Astrocyte of the cerebellum (primary cell): ENCODE measurements around the gene CRYGN.
A peak's percentile ranks its signal among the peaks of the same experiment; 100 is the strongest.

Experiments used
- DNase-seq: peaks from one replicate; pipeline ENCODE4 v3.0.0-alpha.2; 2011; ENCODE audit warnings: low read depth
- H3K4me3 ChIP-seq: 2 replicates; pipeline ENCODE4 v1.5.1; 2011; ENCODE audit warnings: mild to moderate bottlenecking, low read depth, low read length, moderate library complexity
- in situ Hi-C: cut with HindIII; loops from 2 replicates; pipeline ENCODE4 v1.10.0; 2017; ENCODE audit warnings: low sequenced_read_pairs
- TF ChIP-seq, protein P1 (sequence below): IDR thresholded peaks from 2 replicates; pipeline ENCODE4 v1.5.1; 2012; ENCODE audit warnings: low read length, low read depth, moderate library complexity, mild to moderate bottlenecking; ENCODE audit errors: missing control alignments

Gene CRYGN

DNA sequence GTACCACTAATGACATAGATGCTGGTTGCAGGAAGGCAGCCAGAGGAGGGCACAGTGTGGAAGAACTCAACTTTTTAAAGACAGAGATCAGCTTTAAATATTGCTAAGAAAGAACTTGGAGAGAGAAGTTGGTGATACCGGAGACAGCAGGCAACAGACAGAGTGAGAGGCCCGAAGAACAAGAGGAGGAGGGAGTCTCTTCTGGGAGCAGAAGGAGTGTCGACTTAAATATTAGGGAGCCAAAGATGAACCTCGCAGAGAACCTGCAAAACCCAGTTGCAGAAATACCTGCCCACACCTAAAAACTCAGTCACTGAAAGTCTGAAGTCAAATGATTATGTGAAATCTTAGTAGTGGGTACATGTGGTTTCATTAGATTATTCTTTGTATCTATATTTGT, 26.7 kb downstream of the CRYGN start:
- TF ChIP-seq, protein P1, sequence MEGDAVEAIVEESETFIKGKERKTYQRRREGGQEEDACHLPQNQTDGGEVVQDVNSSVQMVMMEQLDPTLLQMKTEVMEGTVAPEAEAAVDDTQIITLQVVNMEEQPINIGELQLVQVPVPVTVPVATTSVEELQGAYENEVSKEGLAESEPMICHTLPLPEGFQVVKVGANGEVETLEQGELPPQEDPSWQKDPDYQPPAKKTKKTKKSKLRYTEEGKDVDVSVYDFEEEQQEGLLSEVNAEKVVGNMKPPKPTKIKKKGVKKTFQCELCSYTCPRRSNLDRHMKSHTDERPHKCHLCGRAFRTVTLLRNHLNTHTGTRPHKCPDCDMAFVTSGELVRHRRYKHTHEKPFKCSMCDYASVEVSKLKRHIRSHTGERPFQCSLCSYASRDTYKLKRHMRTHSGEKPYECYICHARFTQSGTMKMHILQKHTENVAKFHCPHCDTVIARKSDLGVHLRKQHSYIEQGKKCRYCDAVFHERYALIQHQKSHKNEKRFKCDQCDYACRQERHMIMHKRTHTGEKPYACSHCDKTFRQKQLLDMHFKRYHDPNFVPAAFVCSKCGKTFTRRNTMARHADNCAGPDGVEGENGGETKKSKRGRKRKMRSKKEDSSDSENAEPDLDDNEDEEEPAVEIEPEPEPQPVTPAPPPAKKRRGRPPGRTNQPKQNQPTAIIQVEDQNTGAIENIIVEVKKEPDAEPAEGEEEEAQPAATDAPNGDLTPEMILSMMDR: no peak
- no peak for DNase-seq
- no peak overlapping the region for H3K4me3 ChIP-seq
- in situ Hi-C loops: no loop called here

DNA sequence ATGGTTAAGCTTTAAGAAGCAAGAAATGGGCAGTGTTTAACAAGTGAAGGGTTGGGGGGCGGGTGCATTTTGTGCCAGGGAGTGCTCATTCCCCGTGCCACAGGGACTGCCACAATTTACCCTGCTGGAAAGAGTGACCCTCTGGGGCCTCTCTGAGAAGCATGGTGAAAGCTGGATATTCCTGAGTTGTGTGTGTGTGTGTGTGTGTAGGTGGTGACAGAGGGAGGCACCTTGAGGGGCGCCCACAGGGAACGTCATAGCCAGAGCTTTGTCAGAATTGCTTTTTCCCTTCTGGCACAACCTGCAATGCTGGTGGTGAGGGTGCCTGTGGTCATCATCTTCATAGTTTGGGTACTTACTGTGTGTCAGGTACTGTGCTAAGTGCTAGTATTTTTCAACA, 27.6 kb downstream of the CRYGN start:
- in situ Hi-C loops: no loop called here
- TF ChIP-seq, protein P1: no peak
- H3K4me3 ChIP-seq: no peak overlapping the region
- no peak for DNase-seq

DNA sequence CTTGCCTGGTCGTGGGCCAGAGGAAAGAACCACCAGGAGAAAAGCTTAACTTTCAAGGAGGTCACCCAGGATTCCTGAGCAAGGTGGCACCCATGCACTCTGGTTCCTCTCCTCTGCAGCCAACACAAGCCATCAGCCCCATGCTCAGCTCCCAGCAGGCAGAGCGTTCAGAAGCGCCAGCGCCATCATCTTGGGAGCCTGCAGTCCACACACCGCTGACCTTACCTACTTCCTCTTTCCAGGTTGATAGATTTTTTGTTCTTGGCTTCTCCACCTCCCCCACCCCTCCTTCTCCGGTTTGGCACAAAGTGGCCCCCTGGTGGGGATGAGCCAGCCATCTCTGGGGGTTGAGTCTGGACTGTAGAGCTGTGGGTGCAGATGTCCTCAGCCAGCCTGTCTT, 28.4 kb downstream of the CRYGN start:
- no peak overlapping the region for H3K4me3 ChIP-seq
- in situ Hi-C loops: no loop called here
- no peak for DNase-seq
- TF ChIP-seq, protein P1: no peak

DNA sequence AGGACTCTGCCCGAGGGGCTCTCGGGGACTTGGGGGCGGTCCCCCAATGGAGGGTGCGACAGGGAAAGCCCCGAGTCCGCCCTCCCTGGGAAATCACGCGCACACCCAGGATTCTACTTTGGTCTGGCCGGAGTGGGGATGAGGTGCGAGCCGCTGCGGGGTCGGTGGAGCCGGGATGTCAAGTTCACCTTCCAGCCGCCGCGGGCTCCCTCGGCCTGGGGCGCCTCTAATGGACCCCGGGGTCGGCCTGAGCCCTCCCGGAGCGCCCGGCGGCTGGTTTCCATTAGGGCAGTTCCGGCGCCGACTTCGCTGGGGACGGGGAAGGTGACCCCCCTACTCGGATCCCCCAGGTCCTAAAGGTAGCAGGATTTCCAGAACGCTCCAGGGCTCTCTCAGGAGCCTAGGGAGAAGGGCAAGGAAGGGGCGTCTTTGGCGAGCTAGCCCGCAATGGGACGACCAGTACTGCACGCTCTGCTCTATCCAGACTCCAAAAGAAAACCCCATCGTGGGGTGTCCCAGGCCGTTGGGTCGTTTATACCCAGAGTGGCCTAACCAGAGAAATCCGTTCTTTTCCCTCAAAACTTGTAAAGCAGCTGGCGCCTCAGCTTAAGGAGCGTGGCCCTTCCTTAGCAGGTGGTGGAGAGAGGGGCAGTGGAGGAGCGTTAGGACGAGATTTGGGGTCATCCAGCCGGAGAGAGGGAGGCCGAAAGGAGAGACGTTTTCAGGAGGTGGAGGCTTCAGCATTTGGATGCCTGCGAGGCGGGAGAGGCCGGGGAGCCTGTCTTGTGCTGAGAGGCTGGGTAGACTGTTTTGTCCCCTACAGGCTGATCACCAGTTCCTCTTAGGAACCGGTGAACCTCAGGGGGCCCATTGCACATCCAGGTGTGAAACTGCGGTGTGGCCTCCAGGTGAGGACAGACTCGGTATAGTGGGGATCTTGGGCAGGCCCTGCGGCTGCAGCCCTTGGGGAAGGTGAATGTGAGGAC, 29.2 kb downstream of the CRYGN start:
- in situ Hi-C loops: no loop called here
- peak overlapping the region; percentile 57 for H3K4me3 ChIP-seq
- DNase-seq: no peak
- TF ChIP-seq, protein P1: no peak

DNA sequence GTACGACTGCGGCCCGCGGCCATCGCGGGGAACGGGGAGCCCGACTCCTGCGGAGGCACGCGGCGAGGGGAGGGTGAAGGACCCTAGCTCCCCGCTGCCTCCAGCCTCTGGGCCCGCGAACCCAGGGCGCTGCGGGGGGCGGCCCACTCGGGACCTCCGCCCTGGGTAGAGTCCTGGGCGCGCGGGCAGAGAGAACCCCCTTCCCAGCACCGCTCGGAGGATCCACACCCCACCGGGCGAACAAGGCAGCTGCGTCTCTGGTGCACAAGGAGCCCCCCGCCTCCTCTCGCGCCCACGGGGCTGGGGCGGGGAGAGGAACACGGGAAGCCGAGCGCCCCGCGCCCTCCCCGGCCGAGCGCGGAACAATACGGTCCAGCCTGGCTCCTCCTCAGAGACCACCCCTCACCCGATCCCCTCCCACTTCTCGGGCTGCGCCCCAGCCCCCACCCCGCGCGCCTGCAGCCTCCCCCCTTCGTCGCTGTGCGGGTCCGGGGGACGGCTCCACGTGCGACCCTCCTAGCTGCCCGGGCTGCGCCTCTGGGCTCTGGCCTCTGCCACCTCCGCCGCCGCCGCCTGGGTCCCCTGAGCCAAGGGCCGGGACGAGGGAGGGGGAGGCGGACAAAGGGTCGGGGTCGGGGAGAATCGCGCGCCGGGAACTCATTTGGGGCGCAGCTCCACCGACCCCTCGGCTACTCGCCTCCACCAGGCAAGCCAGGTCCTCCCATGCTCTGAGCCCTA, 30.1 kb downstream of the CRYGN start, which contains the start of gene WDR86:
TSS of gene WDR86 (minus strand) at position 372 of the 738 bp plus-strand sequence. CDS start 449 bp downstream, outside the sequence.
- peak within 1 kb of the TSS; percentile 57 for H3K4me3 ChIP-seq
- no peak for DNase-seq
- in situ Hi-C loops: no loop called here
- TF ChIP-seq, protein P1: peak; percentile 9

DNA sequence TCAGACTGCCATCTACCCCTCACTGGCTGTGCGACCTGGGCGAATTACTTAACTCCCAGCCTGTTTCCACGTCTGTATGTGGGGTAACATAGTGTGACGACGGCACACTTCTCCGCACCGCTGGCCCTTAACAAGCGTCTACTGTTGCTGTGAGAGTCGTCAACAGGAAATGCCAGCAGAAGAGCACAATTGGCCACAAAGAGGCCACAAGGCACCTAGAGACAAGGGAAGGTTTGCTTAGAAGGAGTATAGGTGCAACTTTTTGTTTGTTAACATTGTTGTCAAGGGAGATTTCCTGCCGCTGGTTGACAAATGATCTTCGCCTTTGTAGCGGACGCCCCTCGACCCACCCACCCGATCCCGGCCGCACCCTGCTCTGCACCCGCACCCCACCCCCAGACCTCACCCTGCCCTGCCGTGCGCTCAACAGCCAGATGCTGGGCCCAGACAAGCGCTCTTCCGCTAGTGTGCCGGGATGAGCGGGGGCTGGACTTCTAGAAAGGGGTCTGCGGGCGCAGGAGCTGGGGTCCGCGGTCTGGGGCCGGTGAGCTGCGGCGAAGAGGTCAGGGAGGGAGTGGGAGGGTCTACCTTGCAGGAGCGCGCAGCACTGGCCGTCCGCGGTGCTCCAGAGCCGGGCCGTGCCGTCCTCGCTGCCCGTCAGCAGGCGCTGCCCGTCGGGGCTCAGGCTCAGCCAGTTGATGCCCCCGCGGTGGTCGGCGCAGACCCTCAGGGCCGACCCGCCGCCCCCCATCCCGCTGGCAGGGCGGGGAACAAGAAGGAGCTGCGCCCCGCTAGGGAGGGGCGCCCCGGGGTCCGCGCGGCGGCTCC, 30.9 kb downstream of the CRYGN start:
- no peak for DNase-seq
- in situ Hi-C loops: no loop called here
- H3K4me3 ChIP-seq: peak overlapping the region; percentile 57
- TF ChIP-seq, protein P1: no peak
